Neutrophil (primary cell): Measurements from ENCODE around the gene SYDE2.

Source experiments
- H3K27ac ChIP-seq: fragments of 200-600 bp; sonication (generic); 2 replicates; pipeline ENCODE4 v1.5.1; 2016; ENCODE audit warnings: mild to moderate bottlenecking, moderate library complexity
- H3K27me3 ChIP-seq: fragments of 200-600 bp; sonication (generic); 2 replicates; pipeline ENCODE4 v1.6.0; 2016; ENCODE audit warnings: mild to moderate bottlenecking
- H3K36me3 ChIP-seq: fragments of 200-600 bp; sonication (generic); 2 replicates; pipeline ENCODE4 v1.5.1; 2017
- H3K4me1 ChIP-seq, 2 experiments: fragments of 200-600 bp in 1 of 2; sonication (generic) in 1 of 2; 1 replicate in 1 of 2; 2 replicates in 1 of 2; pipeline versions ENCODE4 v1.5.1 to v1.6.1; 2013 to 2016; ENCODE audit warnings: low read depth in 1 of 2, low read length in 1 of 2, mild to moderate bottlenecking in 1 of 2, moderate library complexity in 1 of 2; ENCODE audit not compliant: control insufficient read depth in 1 of 2, insufficient read depth in 1 of 2
- H3K4me3 ChIP-seq, 2 experiments: fragments of 200-600 bp in 1 of 2; sonication (generic) in 1 of 2; 1 replicate in 1 of 2; 2 replicates in 1 of 2; pipeline ENCODE4 v1.5.1; 2013 to 2016; ENCODE audit warnings: low read depth in 1 of 2, low read length in 1 of 2, mild to moderate bottlenecking in 1 of 2, moderate library complexity in 1 of 2
- H3K9me3 ChIP-seq: fragments of 200-600 bp; sonication (generic); 2 replicates; pipeline ENCODE4 v1.5.1; 2016
- CTCF ChIP-seq: fragments of 200-600 bp; sonication (generic); IDR thresholded peaks from 2 replicates; pipeline ENCODE4 v1.5.1; 2016; ENCODE audit warnings: antibody characterized with exemption

SYDE2 gene

GRCh38 chr1:85172684-85173337 is 28.0 kb downstream of the SYDE2 start:
- Histone ChIP-seq H3K36me3 (no peaks in the 10 kb centered on the region), H3K9me3 (no peaks in the 10 kb centered on the region), H3K4me1 (no peaks in the 10 kb centered on the region), H3K27me3 (no peaks in the 10 kb centered on the region), H3K4me3 (no peak overlapping the region), H3K27ac (no peak overlapping the region)
- TF ChIP-seq CTCF = no peak

GRCh38 chr1:85171721-85172120 is 29.1 kb downstream of the SYDE2 start:
- Histone ChIP-seq H3K27me3 (no peaks in the 10 kb centered on the region), H3K27ac (no peak overlapping the region), H3K36me3 (no peaks in the 10 kb centered on the region), H3K4me3 (no peak overlapping the region), H3K4me1 (no peaks in the 10 kb centered on the region), H3K9me3 (no peaks in the 10 kb centered on the region)
- no peak for TF ChIP-seq CTCF

GRCh38 chr1:85168884-85169283 is 31.9 kb downstream of the SYDE2 start:
- TF ChIP-seq CTCF = no peak
- H3K27me3 ChIP-seq = no peaks in the 10 kb centered on the region
- no peaks in the 10 kb centered on the region for H3K9me3 ChIP-seq
- no peaks in the 10 kb centered on the region for H3K4me1 ChIP-seq
- no peaks in the 10 kb centered on the region for H3K36me3 ChIP-seq
- no peak overlapping the region for H3K27ac ChIP-seq
- no peak overlapping the region for H3K4me3 ChIP-seq

- no peaks in the 10 kb centered on the region for H3K4me1 ChIP-seq
- H3K27me3 ChIP-seq = no peaks in the 10 kb centered on the region
- H3K36me3 ChIP-seq = no peaks in the 10 kb centered on the region
- no peak overlapping the region for H3K27ac ChIP-seq
- no peaks in the 10 kb centered on the region for H3K9me3 ChIP-seq
- no peak for TF ChIP-seq CTCF
- no peak overlapping the region for H3K4me3 ChIP-seq
These were observed 34.5 kb downstream of the SYDE2 start for GRCh38 chr1:85166351-85166750.

- Histone ChIP-seq H3K4me3 (no peak overlapping the region), H3K4me1 (no peaks in the 10 kb centered on the region), H3K36me3 (no peaks in the 10 kb centered on the region), H3K27ac (no peak overlapping the region), H3K9me3 (no peaks in the 10 kb centered on the region), H3K27me3 (no peaks in the 10 kb centered on the region)
- no peak for TF ChIP-seq CTCF
These were observed 41.9 kb downstream of the SYDE2 start for GRCh38 chr1:85158910-85159309.

GRCh38 chr1:85157436-85157835 is 43.4 kb downstream of the SYDE2 start:
- Histone ChIP-seq H3K9me3 (no peaks in the 10 kb centered on the region), H3K27me3 (no peaks in the 10 kb centered on the region), H3K4me3 (no peak overlapping the region), H3K36me3 (no peaks in the 10 kb centered on the region), H3K4me1 (no peaks in the 10 kb centered on the region), H3K27ac (no peak overlapping the region)
- TF ChIP-seq CTCF = no peak
